CD4-positive, alpha-beta T cell treated with Interleukin-21 for 1 hour (primary cell): Measurements from ENCODE around the gene DKKL1.

Experiments used
- DNase-seq: peaks from one replicate; pipeline ENCODE4 v3.0.0-alpha.2; 2020

Gene DKKL1

GRCh38 chr19:49396738-49397505 is 33.2 kb downstream of the DKKL1 start:
- DNase-seq, result no peak

- no peak for DNase-seq
These were observed 34.4 kb downstream of the DKKL1 start for GRCh38 chr19:49398001-49398615.

GRCh38 chr19:49398931-49399330 is 35.3 kb downstream of the DKKL1 start:
- DNase-seq, result no peak

GRCh38 chr19:49400029-49400428 is 36.4 kb downstream of the DKKL1 start:
- DNase-seq, result no peak

GRCh38 chr19:49403404-49404187 is 39.9 kb downstream of the DKKL1 start:
- no peak for DNase-seq

GRCh38 chr19:49407079-49407478 is 43.4 kb downstream of the DKKL1 start:
- DNase-seq, result no peak

GRCh38 chr19:49407482-49408015 is 43.9 kb downstream of the DKKL1 start:
- DNase-seq, result no peak

- DNase-seq, result no peak
These were observed 45.3 kb downstream of the DKKL1 start for GRCh38 chr19:49408816-49409440.

- peak; percentile 40 for DNase-seq
These were observed 45.9 kb downstream of the DKKL1 start for GRCh38 chr19:49409441-49410029.

GRCh38 chr19:49411681-49412326 is 48.1 kb downstream of the DKKL1 start:
- no peak for DNase-seq

- DNase-seq, result no peak
These were observed 49.7 kb downstream of the DKKL1 start for GRCh38 chr19:49413348-49413747.

- no peak for DNase-seq
These were observed 50.6 kb downstream of the DKKL1 start for GRCh38 chr19:49414256-49414655.

- DNase-seq, result no peak
These were observed 51.6 kb downstream of the DKKL1 start for GRCh38 chr19:49415102-49415809.

GRCh38 chr19:49415810-49416200 is 52.1 kb downstream of the DKKL1 start:
- no peak for DNase-seq

GRCh38 chr19:49417088-49417487 is 53.4 kb downstream of the DKKL1 start:
- no peak for DNase-seq

GRCh38 chr19:49418511-49418910 is 54.8 kb downstream of the DKKL1 start:
- DNase-seq, result no peak

- DNase-seq, result no peak
These were observed 55.5 kb downstream of the DKKL1 start for GRCh38 chr19:49419173-49419572.

- DNase-seq, result no peak
These were observed 56.5 kb downstream of the DKKL1 start for GRCh38 chr19:49420227-49420626.

- peak; percentile 46 for DNase-seq
These were observed 57.6 kb downstream of the DKKL1 start for GRCh38 chr19:49421039-49421877.

GRCh38 chr19:49421878-49422202 is 58.2 kb downstream of the DKKL1 start:
- DNase-seq, result no peak
